Activated effector memory CD4-positive, alpha-beta T cell treated with anti-CD3 and anti-CD28 coated beads, Interleukin-2, amount 50 U/mL, for 16 hours (primary cell): ENCODE data around the gene CYP2F1.
"Not testable (repeated sequence)": the region's sequence is repeated elsewhere in the genome, so short reads cannot be mapped to it uniquely, and the experiment has no call there.

Experiments
- DNase-seq: peaks from one replicate; pipeline ENCODE4 v3.0.0-alpha.2; 2020

Gene CYP2F1, protein sequence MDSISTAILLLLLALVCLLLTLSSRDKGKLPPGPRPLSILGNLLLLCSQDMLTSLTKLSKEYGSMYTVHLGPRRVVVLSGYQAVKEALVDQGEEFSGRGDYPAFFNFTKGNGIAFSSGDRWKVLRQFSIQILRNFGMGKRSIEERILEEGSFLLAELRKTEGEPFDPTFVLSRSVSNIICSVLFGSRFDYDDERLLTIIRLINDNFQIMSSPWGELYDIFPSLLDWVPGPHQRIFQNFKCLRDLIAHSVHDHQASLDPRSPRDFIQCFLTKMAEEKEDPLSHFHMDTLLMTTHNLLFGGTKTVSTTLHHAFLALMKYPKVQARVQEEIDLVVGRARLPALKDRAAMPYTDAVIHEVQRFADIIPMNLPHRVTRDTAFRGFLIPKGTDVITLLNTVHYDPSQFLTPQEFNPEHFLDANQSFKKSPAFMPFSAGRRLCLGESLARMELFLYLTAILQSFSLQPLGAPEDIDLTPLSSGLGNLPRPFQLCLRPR

DNA sequence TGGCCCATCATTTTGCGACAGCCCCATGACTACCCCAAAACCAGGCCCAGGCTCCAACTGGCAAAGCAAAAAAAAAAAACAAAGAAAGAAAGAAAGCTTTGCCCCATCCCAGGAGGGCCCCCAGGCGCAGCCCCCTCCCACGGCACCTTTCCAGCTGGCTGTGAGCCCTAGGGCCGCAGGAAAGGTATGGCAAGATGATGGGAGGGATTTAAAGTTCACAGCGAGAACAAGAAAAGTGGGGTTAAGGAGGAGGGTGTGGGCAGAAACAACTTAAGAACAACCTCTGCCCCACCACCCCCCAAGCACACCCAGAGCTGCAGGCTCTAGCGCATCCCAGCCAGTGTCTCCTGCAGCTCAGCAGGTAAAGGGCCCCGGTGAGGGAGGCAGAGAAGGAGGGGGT, at the start of gene CYP2F1:
Gene CYP2F1, plus strand, starts transcription at position 301 of the 400 bp plus-strand sequence. CDS start 1,757 bp downstream, outside the sequence.
- peak; percentile 21 for DNase-seq

DNA sequence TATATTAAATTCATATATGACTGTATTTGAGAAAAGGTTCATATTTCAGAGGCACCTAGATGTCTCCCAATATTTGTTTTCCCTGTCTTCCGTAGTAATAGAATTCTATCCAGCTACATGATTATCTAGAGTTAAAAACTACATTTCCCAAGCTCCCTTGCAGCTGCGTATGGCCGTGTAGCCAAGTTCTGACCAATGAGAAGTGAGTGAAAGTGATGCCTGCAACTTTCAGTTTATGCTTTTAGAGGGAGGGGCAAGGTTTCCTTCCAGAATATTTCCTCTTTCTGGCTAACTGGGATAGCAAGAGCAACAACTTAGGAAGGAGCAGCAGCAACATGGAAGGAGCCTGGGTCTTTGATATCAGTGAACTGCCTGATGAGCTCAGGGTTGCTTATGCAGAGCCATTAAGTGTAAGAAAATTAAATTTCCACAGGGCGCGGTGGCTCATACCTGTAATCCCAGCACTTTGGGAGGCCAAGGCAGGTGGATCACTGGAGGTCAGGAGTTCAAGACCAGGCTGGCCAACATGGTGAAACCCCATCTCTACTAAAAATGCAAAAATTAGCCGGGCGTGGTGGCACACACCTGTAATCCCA, 49.2 kb upstream of the CYP2F1 start:
- no peak for DNase-seq

DNA sequence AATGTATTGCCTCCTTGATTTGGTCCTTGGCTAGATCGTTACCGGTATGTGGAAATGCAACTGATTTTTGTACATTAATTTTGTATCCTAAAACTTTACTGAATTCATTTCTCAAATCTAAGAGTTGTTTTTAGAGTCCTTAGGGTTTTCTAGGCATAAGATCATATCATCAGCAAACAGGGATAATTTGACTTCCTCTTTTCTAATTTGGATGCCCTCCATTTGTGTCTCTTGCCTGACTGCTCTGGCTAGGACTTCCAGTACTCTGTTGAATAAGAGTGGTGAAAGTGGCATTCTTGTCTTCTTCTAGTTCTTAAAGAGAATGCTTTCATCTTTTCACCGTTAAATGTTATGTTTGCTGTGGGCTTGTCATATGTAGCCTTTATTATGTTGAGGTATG, 37.9 kb upstream of the CYP2F1 start:
- DNase-seq: no peak

DNA sequence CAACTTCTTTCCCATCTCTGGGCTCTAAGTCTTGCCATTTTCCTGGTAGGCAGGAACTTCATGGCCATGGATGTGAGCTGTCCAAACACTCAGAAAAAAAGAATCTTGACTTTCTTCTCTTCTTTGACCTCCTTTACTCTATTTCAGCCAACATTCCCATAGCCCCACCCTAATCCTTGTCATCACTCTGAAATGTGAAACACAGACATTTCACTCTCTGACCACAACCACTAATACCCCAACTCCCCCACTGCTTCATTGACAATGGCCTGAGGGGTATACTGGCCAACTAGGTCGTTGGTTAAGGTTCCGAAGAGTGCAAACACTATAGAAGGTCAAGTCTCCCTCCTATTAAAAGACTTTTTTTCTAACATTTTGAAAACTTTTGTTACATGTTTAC, 30.7 kb upstream of the CYP2F1 start:
- DNase-seq: no peak

DNA sequence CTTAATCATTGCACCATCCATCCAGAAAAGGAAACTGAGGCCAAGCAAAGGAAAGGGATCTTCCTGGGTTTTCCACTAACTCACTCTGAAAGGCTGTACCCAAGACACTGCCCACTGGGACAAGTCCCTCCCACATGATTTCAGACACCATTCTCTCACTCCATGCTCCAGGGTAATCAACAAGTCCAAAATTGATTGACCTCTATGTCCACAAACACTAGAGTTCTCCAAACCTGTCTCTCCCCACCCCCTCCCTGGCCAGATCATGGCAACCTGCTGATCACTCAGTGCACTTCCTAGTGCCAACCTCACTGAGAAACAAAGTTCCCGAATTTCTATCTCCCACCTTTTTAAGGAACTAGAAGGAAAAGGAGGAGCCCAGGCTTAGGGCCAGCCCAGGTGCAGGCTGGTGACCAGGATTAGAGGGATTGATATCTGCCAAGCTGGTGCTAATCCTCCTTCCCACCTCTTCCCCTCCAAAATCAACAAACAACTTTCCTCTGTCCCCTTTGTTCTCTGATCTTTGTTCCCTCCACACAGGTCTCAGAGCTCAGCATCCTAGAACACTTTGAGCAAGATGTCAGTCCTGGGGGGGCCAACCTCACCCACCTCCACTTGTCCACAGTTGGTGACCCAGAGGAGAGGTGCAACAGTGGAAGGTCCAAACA, 28.4 kb upstream of the CYP2F1 start:
- DNase-seq: no peak

DNA sequence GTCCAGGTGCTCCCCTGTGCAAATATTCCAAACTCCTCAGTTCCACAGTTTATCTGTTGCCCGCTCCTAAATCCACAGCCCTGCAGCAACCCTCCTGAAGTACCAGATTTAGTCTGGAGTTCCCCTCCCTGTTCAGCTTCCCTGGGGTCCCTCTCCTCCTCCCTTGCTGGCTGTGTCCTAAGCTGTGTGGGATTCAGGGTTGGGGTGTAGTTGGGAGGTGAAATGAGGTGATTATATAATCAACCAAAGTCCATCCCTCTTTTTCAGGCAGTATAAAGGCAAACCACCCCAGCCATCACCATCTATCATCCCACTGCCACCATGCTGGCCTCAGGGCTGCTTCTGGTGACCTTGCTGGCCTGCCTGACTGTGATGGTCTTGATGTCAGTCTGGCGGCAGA, 26.1 kb upstream of the CYP2F1 start, which contains the start of gene CYP2A13:
Gene CYP2A13, plus strand, starts transcription at position 301 of the 400 bp plus-strand sequence. Its CDS starts 21 bp downstream, at position 322.
- DNase-seq: no peak

DNA sequence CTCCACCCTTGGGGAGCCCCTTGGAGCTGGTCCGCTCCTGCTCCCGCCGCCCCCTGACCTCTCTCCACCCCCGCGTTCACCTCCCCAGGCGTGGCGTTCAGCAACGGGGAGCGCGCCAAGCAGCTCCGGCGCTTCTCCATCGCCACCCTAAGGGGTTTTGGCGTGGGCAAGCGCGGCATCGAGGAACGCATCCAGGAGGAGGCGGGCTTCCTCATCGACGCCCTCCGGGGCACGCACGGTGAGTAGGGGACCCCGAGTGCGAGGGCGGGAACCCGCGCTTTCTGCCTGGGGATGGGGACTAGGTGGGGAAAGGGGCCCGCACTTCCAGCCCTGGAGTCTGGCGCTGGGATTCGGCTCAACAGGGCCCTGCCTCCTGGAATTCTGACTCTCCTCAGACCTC, 24.3 kb upstream of the CYP2F1 start:
- no peak for DNase-seq

DNA sequence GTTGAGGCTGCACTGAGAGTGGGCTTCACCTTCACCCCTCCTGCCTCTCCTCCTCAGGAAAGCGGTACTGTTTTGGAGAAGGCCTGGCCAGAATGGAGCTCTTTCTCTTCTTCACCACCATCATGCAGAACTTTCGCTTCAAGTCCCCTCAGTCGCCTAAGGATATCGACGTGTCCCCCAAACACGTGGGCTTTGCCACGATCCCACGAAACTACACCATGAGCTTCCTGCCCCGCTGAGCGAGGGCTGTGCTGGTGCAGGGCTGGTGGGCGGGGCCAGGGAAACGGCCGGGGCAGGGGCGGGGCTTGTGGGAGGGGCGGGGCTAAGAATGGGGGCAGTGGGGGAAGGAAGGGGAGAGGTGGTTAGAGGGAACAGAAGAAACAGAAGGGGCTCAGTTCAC, 18.5 kb upstream of the CYP2F1 start:
- no peak for DNase-seq

DNA sequence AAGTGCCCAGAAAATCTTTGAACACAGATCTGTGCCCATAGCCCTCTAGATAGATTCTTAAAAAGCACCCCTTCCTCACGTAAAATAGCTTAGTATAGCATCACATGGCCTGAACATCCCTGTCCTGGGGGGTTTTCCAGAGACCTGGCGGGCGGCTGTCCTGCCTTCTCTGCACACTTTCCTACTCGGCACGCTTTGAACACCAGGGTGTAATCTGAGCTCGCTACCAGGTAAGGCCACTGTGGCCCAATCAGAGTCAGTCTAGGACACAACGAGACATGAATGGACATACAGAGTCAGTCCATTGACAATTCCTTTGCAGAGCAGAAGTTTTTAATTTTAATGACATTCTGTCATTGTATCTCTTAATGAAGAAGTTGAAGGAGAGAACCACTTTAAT, 17.9 kb upstream of the CYP2F1 start:
- DNase-seq: no peak

DNA sequence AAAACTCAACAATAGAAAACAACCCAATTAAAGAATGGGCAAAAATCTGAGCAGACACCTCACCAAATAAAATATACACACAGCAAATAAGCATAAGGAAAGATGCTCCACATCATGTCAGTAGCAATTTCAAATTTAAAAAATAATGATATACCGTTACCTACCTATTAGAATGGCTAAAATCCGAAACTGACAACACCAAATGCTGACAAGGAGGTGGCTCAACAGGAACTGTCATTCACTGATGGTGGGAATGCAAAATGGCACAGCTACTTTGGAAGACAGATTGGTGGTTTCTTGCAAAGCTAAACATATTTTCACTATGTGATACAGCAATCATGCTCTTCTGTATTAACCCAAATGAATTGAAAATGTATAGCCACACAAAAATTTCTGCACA, 16.9 kb upstream of the CYP2F1 start:
- DNase-seq: no peak

DNA sequence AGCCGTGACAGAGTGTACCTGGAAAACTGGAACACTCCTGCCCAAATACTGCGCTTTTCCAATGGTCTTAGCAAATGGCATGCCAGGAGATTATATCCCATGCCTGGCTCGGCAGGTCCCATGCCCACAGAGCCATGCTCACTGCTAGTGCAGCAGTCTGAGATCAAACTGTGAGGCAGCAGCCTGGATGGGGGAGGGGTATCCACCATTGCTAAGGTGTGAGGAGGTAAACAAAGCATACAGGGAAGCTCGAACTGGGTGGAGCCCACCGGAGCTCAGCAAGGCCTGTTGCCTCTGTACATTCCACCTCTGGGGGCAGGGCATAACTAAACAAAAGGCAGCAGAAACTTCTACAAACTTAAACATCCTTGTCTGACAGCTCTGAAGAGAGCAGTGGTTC, 15.5 kb upstream of the CYP2F1 start:
- DNase-seq: no peak

DNA sequence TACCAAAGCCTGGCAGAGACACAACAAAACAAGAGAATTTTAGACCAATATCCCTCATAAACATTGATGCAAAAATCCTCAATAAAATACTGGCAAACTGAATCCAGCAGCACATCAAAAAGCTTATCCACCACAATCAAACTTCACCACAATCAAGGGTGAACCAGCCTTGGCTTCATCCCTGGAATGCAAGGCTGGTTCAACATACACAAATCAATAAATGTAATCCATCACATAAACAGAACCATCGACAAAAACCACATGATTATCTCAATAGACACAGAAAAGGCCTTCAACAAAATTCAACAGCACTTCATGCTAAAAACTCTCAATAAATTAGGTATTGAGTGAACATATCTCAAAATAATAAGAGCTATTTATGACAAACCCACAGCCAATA, 12.0 kb upstream of the CYP2F1 start:
- not testable (repeated sequence) for DNase-seq

DNA sequence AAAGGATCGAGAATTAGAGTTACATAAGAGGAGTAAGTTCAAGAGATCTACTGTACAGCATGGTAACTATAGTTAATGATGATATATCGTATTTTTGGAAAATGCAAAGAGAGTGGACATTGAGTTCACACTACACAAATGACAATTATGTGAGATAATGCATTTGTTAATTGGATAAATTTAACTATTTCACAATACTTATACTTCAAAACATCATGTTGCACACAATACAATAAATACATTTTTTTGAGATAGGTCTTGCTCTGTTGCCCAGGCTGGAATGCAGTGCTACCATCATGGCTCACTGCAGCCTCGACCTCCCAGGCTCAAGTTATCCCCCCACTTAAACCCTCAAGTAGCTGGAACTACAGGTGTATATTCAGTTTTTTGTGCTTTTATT, 8.1 kb upstream of the CYP2F1 start:
- DNase-seq: no peak

DNA sequence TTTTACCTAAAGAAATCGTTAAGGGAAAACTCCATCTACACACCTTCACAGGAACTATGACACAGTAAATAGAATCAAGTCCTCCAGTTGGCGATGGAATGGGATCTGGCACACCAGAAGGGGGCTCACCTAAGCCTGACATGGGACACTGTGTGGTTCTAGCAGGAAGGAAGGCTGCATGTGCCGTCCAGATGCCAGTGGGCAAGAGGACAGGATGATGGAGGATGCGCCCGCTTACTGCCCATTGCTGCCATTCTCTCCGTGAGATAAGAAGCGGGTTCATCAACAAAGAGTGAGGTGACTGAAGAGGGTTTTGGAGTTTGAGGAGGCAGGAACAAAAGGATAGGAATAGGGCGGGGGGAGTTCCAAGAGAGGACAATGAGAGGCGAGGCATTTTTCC, 2.9 kb upstream of the CYP2F1 start:
- DNase-seq: no peak

DNA sequence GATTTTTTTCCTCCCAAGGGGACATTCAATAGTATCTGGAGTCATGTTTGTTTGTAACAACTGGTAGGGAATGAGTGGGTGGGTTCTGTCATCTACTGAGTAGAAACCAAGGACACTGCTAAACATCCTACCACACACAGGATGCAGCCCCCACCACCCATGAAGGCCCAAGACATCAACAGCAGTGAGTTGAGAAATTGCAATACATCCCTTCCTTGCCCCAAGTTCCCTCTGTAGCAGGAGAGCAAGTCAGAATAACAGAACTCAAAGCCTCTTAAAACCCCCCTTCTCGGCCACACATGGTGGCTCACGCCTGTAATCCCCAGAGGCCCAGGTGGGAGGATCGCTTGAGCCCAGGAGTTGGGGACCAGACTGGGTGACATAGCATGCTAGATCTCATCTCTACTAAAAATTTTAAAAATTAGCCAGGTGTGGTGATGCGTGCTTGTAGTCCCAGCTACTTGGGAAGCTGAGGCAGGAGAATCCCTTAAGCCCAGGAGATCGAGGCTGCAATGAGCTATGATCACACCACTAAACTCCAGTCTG, 2.4 kb upstream of the CYP2F1 start:
- DNase-seq: peak; percentile 4

DNA sequence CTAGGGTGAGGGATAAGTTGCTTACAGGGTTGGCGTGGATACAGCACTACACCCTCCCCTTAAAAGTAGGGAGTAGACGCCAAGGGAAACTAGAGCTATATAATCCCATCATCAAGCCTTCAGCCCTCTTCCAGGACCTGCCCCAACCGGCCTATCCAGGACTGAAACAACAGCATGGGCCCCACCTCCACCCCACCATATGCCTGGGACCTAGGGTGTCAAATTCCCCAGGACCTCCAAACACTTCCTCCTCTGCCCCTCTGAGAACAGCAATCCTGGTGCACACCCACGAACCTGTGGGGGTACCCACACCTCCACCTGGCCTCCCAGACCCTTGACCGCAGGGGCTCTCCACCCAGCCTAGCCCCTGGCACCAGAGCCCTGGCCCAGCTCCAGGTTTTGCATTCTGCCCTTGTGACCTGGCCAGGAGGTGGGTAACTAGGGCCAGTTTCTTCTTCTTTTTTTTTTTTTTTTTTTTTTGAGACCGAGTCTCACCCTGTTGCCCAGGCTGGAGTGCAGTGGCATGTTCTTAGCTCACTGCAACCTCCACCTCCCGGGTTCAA, 1.4 kb upstream of the CYP2F1 start:
- peak; percentile 37 for DNase-seq

DNA sequence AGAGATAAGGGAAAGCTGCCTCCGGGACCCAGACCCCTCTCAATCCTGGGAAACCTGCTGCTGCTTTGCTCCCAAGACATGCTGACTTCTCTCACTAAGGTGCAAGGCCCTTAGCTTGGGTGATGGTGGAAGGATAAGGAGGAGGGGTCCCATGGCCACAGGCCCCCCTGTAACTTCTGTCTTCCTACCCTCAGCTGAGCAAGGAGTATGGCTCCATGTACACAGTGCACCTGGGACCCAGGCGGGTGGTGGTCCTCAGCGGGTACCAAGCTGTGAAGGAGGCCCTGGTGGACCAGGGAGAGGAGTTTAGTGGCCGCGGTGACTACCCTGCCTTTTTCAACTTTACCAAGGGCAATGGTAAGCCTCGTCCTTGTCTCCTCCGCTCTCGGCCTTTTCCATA, 2.0 kb downstream of the CYP2F1 start:
- peak; percentile 59 for DNase-seq

DNA sequence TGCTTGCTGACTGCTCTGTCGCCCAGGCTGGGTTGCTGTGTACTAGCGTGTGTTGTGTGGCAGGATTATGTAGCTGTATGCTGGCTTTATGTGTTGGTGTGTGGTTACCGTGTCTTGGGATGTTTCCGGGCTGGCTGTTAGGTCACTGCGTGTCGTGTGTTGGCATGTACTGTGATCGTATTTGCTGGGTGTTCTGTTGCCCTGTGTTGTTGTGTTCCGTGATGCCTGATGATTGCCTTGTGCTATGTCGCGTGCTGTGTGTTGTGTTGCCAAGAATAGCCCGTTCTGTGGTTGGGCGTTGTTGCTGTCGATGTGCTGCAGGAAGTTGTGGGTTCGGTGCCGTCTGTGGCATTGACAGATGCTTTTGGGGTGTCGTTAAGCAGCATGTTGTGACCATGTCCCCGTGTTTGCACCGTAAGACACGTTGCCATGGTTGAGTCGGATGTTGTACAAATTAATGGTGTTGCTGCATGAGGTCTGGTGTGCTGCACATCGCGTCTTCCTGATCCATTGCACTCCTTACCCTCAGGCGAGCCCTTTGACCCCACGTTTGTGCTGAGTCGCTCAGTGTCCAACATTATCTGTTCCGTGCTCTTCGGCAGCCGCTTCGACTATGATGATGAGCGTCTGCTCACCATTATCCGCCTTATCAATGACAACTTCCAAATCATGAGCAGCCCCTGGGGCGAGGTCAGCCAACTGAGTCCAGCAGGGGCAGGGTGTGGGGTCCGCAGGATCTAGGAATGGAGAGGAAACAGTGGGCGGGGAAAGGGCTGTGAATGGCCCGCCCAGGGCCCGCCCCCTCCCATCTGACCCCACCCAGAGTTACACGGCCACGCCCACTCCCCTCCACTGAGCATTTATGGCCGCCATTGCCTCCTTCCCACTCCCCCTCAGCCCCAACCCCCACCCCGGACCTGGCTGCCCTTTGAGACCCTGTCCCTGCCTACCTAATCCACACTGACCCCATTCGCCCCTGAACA, 7.0 kb downstream of the CYP2F1 start:
- DNase-seq: peak; percentile 83

DNA sequence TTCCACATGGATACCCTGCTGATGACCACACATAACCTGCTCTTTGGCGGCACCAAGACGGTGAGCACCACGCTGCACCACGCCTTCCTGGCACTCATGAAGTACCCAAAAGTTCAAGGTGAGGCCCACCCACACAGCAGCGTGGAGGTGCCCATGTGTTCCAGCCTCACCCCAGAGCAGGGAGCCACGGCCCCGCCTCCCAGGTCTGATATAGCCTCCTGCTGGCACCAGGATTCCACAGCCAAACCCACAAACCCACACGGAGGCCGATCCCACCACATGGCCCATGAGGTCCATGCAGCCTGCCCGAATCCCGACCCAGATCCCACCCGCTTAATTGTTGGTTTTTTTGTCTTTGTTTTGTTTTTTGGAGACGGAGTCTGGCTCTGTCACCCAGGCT, 8.6 kb downstream of the CYP2F1 start:
- not testable (repeated sequence) for DNase-seq

DNA sequence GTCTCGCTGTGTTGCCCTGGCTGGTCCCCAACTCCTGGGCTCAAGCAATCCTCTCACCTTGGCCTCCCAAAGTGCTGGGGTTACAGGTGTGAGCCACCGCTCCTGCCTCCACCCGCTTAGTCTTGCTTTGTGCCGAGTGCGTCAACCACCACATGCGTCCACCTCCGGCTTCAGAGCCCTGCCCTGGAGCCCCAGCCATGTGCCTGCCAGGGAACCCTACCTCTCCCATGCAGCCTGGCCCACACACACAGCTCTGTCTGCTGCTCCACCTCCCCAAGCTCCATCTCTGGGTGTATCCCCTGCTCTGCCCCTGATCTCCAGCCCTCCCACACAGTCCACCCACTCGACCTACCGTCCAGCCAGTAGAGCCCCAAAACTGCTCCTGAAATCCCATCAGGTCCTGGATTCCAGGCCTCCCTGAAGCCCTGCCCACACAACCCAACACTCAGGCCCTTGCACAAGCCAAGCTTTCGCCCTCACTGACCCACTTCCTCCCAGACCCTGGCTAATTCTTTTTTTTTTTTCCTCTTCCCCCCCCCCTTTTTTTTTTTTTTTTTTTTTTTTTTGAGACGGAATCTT, 9.6 kb downstream of the CYP2F1 start:
- peak; percentile 53 for DNase-seq

DNA sequence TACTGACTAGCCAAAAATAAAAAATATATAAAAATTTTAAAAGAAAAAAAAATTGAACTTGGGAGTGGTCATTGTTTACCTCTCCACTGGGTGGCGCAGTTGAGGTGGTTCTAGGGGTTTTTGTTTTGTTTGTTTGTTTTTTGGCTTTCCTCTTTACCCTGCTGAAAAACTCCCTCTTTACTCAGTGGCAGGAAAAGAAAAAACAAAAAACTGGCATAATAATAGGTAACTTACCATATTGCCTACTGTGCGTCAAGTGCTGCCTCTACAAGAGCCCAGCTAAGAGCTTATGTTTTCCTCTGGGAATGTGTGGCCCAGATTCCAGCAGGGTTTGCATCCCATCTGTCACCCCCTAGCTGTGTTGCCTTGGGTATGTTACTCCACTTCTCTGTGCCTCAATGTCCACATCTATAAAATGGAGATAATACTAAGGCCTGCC, 12.6 kb downstream of the CYP2F1 start:
- DNase-seq: peak; percentile 81
